ENCODE results near the gene KDM2B. TPM values are rescaled to one million over a fixed set of nuclear protein-coding genes. Genes with fewer than 3 reads are reported as not detected.
"Not testable (repeated sequence)": the region's sequence is repeated elsewhere in the genome, so short reads cannot be mapped to it uniquely, and the experiment has no call there.

The KDM2B gene
- total RNA-seq, 8 experiments from 2014 or later = 20.6 to 42.8 (median 30.7) TPM

DNA sequence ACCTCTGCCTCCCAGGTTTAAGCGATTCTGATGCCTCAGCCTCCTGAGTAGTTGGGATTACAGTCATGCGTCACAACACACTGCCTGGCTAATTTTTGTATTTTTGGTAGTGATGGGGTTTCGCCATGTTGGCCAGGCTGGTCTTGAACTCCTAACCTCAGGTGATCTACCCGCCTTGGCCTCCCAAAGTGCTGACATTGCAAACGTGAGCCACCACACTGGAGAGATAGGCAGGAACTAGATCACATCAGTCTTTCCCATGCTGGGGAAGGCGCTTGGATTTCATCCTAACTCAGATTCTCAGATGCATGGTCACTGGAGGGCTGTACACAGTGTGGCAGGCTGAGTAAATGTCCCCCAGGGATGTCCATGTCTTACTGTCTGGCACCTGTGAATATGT is 27.5 kb upstream of the KDM2B start:
- no peak for ATAC-seq (replicated peaks in 6 of 8)
- WGBS, 10 experiments = 83 to 100% (median 95%) methylated on average over 1 to 5 of the region's 6 CpGs; no CpG with 5 or more reads in 5 of the 10 experiments
- Histone ChIP-seq H3K4me3 (no peak overlapping the region), H3K4me1 (replicated peaks in 1 of 2) (no peaks in the 10 kb centered on the region), H3K27ac (no peak overlapping the region)
- in situ Hi-C loops (cut with MboI; ENCODE audit: low pct_unique_long_range_greater_than_20kb in 2 of 9, low sequenced_read_pairs in 9 of 9, unreplicated experiment in 9 of 9) = no loop called here

DNA sequence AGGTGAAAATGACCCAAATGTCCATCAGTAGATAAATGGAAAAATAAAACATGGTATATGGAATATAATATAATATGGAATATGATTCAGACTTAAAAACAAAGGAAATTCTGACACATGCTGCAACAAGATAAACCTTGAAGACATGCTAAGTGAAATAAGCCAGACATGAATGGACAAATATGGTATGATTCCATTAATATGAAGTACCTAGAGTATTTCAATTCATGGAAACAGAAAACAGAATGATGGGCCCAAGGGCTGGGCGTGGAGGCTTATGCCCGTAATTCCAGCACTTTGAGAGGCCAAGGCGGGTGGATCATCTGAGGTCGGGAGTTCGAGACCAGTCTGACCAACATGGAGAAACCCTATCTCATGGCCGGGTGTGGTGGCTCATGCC is 22.8 kb upstream of the KDM2B start:
- 47 to 100% (median 84%) methylated on average over 1 to 6 of the region's 6 CpGs; no CpG with 5 or more reads in 3 of the 10 experiments for WGBS, 10 experiments
- no peak overlapping the region for H3K27ac ChIP-seq
- in situ Hi-C loops (cut with MboI; ENCODE audit: low pct_unique_long_range_greater_than_20kb in 2 of 9, low sequenced_read_pairs in 9 of 9, unreplicated experiment in 9 of 9) = no loop called here
- no peaks in the 10 kb centered on the region for H3K4me1 ChIP-seq (replicated peaks in 1 of 2)
- H3K4me3 ChIP-seq = no peak overlapping the region
- ATAC-seq (replicated peaks in 6 of 8) = no peak

DNA sequence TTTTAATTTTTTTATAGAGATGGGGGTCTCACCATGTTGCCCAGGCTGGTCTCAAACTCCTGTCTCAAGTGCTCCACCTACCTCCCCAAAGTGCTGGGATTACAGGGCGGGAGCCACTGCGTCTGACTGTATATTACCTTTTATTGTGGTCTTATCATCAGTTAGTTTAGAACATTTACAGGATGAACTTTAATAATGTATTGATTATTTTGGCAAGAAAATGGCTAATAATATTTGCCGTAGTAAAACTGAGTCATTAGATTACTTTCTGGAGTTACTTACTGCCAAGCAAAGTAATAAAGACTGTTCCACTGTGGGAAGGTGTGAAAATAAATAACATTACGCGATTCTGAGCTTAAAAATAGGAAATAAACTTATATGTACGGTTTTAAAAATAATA is 21.9 kb upstream of the KDM2B start:
- WGBS, 10 experiments = 72 to 100% (median 100%) methylated on average over 2 to 5 of the region's 6 CpGs; no CpG with 5 or more reads in 1 of the 10 experiments
- Histone ChIP-seq H3K27ac (no peak overlapping the region), H3K4me1 (replicated peaks in 1 of 2) (no peaks in the 10 kb centered on the region), H3K4me3 (no peak overlapping the region)
- in situ Hi-C loops (cut with MboI; ENCODE audit: low pct_unique_long_range_greater_than_20kb in 2 of 9, low sequenced_read_pairs in 9 of 9, unreplicated experiment in 9 of 9) = no loop called here
- no peak for ATAC-seq (replicated peaks in 6 of 8)

DNA sequence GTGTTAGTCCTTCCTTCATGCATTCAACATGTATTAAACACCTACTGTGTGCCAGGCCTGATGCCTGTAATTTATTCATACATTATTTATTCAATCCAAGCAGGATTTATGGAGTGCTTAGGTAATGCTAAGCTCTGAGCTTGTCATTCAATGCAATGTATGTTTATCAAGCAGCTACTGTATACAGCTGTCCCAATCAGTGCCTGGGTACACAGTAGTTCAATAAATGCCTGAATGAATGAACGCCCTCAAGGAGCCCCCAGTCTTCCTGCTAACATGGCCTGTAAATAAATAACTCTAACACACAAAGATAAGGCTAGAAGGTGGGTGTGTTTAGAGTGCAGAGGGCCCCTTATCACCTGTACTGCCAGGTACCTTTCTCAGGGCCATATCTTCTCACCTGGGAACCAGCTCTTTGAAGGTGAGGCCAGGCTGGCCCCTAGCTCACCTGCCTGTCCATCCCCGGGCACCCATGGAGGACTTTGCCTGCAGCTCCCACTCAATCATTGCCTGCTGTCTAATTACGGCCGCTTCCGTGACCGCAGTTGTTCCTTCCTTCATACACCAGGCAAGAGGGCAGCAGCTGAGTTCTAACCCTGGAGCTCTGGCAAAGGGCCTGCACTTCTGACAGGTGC is 20.0 kb upstream of the KDM2B start:
- no peak overlapping the region for H3K27ac ChIP-seq
- 50 to 90% (median 85%) methylated on average over 1 to 5 of the region's 6 CpGs; no CpG with 5 or more reads in 5 of the 10 experiments for WGBS, 10 experiments
- in situ Hi-C loops (cut with MboI; ENCODE audit: low pct_unique_long_range_greater_than_20kb in 2 of 9, low sequenced_read_pairs in 9 of 9, unreplicated experiment in 9 of 9) = no loop called here

DNA sequence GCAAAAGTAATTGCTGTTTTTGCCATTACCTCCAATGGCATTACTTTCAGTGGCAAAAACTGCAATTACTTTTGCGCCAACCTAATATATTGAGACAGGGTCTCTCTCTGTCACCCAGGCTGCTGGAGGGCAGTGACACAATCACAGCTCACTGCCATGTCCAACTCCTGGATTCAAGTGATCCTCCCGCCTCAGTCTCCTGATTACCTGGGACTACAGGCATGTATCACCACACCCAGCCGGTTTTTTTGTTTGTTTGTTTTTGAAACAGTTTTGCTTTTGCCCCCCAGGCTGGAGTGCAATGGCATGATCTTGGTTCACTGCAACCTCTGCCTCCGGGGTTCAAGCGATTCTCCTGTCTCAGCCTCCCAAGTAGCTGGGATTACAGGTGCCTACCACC is 15.7 kb upstream of the KDM2B start:
- Histone ChIP-seq H3K4me1 (replicated peaks in 1 of 2) (no peaks in the 10 kb centered on the region), H3K4me3 (no peak overlapping the region), H3K27ac (no peak overlapping the region)
- no peak for ATAC-seq (replicated peaks in 6 of 8)
- 75 to 100% (median 100%) methylated on average over 1 to 3 of the region's 5 CpGs; no CpG with 5 or more reads in 2 of the 10 experiments for WGBS, 10 experiments
- in situ Hi-C loops (cut with MboI; ENCODE audit: low pct_unique_long_range_greater_than_20kb in 2 of 9, low sequenced_read_pairs in 9 of 9, unreplicated experiment in 9 of 9) = no loop called here

More for the DNA sequence above, 20.0 kb upstream of the KDM2B start:
- no peak overlapping the region for H3K4me3 ChIP-seq
- H3K4me1 ChIP-seq (replicated peaks in 1 of 2) = no peaks in the 10 kb centered on the region
- no peak for ATAC-seq (replicated peaks in 6 of 8)

DNA sequence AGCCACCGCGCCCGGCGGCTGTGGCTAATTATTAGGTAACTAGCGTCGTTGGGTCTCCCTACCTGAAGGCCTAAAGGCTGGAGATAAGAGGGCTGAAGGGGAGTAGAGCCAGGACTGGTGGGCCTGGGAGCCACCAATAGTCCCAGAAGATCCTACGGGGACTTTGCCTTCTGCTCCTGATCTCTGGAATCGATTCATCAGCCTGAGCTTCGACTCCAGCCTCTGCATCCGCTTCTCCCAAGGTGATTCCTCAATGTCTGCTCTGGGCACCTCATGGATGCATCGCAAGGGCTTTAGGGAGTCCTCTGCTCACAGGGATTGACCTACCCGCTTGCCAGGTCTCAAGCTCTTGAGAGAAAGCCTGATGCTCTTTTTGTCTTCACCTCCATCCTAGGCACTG is 14.7 kb upstream of the KDM2B start:
- in situ Hi-C loops (cut with MboI; ENCODE audit: low pct_unique_long_range_greater_than_20kb in 2 of 9, low sequenced_read_pairs in 9 of 9, unreplicated experiment in 9 of 9) = no loop called here
- Histone ChIP-seq H3K4me1 (replicated peaks in 1 of 2) (peaks cover 0 to 2% of the 10 kb centered on the region in 2 donors), H3K4me3 (no peak overlapping the region), H3K27ac (no peak overlapping the region)
- 60 to 100% (median 84%) methylated on average over 1 to 7 of the region's 12 CpGs; no CpG with 5 or more reads in 4 of the 10 experiments for WGBS, 10 experiments
- ATAC-seq (replicated peaks in 6 of 8) = no peak

DNA sequence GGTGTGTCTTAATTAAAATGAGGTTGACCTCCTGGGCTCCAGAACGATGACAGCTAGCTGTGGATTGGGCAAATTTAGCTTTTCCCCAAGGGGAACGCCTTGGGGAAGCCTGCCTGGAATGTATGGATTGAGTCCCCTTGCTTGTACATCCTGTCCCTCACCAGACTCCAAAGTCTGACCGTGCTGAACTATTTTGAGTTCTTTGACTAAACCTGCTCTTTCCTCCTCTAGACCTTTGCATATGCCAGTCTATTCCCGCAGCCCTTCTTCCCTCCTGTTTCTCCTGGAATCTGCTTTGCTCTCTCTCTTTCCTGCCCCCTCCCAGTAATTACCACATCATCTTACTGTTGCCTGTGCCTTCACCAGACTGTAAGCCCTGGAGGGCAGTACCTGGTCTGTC is 11.5 kb upstream of the KDM2B start:
- Histone ChIP-seq H3K27ac (no peak overlapping the region), H3K4me1 (replicated peaks in 1 of 2) (peaks cover 0 to 2% of the 10 kb centered on the region in 2 donors), H3K4me3 (no peak overlapping the region)
- in situ Hi-C loops (cut with MboI; ENCODE audit: low pct_unique_long_range_greater_than_20kb in 2 of 9, low sequenced_read_pairs in 9 of 9, unreplicated experiment in 9 of 9) = no loop called here
- WGBS, 10 experiments = 50 to 100% (median 75%) methylated on average over 1 to 4 of the region's 4 CpGs; no CpG with 5 or more reads in 1 of the 10 experiments
- ATAC-seq (replicated peaks in 6 of 8) = no peak

DNA sequence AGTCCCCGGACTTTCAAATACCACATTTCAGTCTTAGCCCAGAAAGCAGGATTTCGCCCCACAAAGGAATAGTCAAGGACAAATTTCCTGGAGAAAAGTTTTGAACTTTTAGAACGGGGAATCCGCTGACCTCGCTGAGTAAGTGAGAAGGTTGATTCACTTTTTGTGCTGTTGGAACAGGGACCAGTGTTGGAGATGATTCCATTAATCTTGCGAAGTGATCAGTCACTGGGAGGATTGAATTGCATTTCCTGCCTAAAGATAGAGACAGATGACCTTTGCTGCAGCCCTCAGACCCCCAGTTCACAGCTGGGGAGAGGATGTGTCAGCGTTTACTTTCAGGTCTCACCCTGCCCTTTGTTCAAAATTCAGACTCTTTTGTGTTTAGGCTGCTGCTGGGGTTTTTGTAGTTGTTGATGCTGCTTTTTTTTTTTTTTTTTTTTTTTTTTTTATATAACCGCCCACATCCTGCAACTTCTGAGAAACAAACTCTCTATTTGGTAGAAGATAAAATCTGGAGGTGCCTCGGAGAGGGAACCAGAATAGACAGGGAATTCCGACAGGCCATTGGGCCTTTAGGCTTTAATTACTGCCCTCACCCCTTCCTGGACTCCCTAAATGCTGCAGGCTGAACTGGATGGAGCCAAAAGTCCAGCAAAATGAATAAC is 9.8 kb upstream of the KDM2B start:
- H3K4me3 ChIP-seq = peak overlapping the region in 4 of 5 donors; percentile 10 to 25 (median 16)
- peak; percentile 28 to 68 (median 54) for ATAC-seq (replicated peaks in 6 of 8)
- peak overlapping the region; percentile 5 to 60 for H3K27ac ChIP-seq
- peaks cover 0 to 2% of the 10 kb centered on the region in 2 donors for H3K4me1 ChIP-seq (replicated peaks in 1 of 2)
- in situ Hi-C loops (cut with MboI; ENCODE audit: low pct_unique_long_range_greater_than_20kb in 2 of 9, low sequenced_read_pairs in 9 of 9, unreplicated experiment in 9 of 9) = no loop called here
- WGBS, 10 experiments = 0 to 41% (median 11%) methylated on average over 1 to 10 of the region's 10 CpGs

DNA sequence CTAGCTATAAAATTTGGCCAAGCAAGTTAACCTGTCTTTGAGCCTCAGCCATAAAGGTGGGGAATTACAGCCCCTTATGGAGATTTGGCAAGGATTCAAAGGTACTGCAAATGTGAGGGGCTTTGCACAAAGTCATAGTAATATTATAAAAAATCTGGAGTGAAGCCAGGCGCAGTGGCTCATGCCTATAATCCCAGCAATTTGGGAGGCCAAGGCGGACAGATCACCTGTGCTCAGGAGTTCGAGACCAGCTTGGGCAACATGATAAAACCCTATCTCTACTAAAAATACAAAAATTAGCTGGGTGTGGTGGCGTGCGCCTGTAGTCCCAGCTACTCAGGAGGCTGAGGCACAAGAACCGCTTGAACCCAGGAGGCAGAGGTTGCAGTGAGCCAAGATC is 4.1 kb upstream of the KDM2B start:
- ATAC-seq (replicated peaks in 6 of 8) = not testable (repeated sequence)

DNA sequence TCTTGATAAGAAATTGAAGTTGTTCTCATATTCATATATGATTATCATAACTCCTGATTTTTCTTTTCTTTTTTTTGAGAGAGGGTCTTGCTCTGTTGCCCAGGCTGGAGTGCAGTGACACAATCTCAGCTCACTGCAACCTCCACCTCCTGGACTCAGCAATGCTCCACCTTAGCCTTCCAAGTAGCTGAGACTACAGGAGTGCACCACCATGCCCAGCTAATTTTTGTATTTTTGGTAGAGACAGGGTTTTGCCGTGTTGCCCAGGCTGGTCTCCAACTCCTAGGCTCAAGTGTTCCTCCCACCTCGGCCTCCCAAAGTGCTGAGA is 2.5 kb upstream of the KDM2B start:
- peaks cover 19% of the 10 kb centered on the region in 2 donors for H3K4me1 ChIP-seq (replicated peaks in 1 of 2)
- ATAC-seq (replicated peaks in 6 of 8); in situ Hi-C loops (cut with MboI; ENCODE audit: low pct_unique_long_range_greater_than_20kb in 2 of 9, low sequenced_read_pairs in 9 of 9, unreplicated experiment in 9 of 9); H3K27ac ChIP-seq; H3K4me3 ChIP-seq: not testable (repeated sequence)
- 83 to 100% (median 88%) methylated on average over 1 to 2 of the region's 2 CpGs; no CpG with 5 or more reads in 5 of the 10 experiments for WGBS, 10 experiments

More for the DNA sequence above, 4.1 kb upstream of the KDM2B start:
- WGBS, 10 experiments = 90 to 100% (median 100%) methylated on average over 1 to 6 of the region's 6 CpGs; no CpG with 5 or more reads in 5 of the 10 experiments
- in situ Hi-C loops (cut with MboI; ENCODE audit: low pct_unique_long_range_greater_than_20kb in 2 of 9, low sequenced_read_pairs in 9 of 9, unreplicated experiment in 9 of 9); H3K4me3 ChIP-seq; H3K27ac ChIP-seq: not testable (repeated sequence)
- peaks cover 18 to 19% of the 10 kb centered on the region in 2 donors for H3K4me1 ChIP-seq (replicated peaks in 1 of 2)

DNA sequence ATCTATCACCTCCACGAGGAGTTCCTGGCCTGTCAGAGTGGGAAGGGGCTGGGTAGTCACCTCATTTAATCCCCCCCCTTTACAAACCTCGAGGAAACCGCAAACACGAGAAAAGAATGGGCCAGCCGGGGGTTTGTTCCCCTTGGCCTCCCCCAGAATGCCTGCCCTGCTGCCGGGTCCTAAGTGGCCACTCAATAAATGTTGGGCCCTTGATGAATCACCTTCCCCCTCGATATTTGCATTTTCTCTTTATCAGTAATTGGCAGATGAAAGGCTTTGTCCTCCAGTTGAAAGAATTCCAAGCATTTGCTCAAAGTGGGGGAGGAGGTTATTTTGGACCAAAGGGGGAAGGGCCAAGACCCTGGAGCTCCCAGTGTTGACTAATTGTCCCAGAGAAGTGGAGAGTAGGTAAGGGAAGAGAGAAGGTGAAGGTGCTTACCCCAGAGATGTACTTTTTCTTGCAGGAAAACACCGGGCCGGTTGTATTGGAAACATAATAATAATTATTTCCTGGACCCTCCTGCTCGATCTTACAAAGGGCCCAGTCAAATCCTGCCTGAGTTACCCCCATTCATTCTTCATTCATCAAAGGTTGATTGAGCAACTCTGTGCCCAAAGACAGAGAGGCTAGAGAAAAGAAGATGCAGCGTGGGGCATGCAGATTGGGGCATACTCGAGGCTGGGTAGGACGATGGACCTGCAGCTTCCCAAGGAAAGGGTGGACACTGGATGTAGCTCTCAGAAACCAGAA is 1.9 kb upstream of the KDM2B start:
- WGBS, 10 experiments = 0 to 100% (median 16%) methylated on average over 3 to 11 of the region's 13 CpGs
- ATAC-seq (replicated peaks in 6 of 8) = no peak
- Histone ChIP-seq H3K4me3 (peak overlapping the region in 4 of 5 donors; percentile 53 to 68 (median 62)), H3K4me1 (replicated peaks in 1 of 2) (peaks cover 24% of the 10 kb centered on the region in 2 donors), H3K27ac (no peak overlapping the region)
- in situ Hi-C loops (cut with MboI; ENCODE audit: low pct_unique_long_range_greater_than_20kb in 2 of 9, low sequenced_read_pairs in 9 of 9, unreplicated experiment in 9 of 9) = no loop called here

DNA sequence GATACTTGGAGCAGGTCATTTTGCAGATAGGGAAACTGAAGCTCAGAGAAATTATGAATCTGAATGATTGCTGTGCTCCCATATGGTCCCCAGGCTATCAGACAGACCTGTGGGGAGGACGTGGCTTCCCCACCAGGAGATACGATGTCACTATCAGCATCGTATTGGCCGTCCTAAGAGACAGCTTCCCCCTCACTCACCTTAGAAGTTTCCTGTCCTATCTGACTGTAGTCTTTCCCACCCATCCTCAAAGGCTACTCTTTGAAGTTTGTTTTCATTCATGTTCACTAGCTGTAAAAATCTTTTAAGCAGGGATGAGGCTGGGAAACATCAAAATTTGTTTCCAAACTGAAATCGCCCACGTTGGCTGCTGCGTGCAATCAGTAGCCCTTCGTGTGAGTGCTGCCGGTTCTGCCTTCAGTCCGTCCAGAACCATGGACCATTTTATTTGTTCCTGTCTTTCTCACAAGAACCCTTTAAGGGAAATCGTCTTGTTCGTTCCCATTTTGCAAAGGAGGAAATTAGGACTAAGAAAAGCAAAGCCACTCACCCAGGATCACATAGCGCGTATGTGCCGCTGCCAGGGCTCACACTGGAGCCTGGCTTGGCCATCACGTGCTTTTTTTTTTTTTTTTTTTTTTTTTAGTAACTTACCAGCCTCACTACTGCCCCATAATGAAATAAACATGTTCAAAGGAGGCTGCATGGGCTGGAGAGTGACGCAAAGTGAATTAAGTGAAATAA is 1.0 kb upstream of the KDM2B start:
- ATAC-seq (replicated peaks in 6 of 8) = peak; percentile 1 to 49 (median 42)
- in situ Hi-C loops (cut with MboI; ENCODE audit: low pct_unique_long_range_greater_than_20kb in 2 of 9, low sequenced_read_pairs in 9 of 9, unreplicated experiment in 9 of 9) = no loop called here
- Histone ChIP-seq H3K4me3 (peak overlapping the region; percentile 53 to 70 (median 63)), H3K27ac (peak overlapping the region in 1 of 2 donors; percentile 11), H3K4me1 (replicated peaks in 1 of 2) (peaks cover 33% of the 10 kb centered on the region in 2 donors)
- 1 to 33% (median 11%) methylated on average over 3 to 15 of the region's 17 CpGs; no CpG with 5 or more reads in 1 of the 10 experiments for WGBS, 10 experiments

Data from motor neuron (in vitro differentiated cells).